Measurements from ENCODE around the gene ADCY7.

ADCY7 gene

DNA sequence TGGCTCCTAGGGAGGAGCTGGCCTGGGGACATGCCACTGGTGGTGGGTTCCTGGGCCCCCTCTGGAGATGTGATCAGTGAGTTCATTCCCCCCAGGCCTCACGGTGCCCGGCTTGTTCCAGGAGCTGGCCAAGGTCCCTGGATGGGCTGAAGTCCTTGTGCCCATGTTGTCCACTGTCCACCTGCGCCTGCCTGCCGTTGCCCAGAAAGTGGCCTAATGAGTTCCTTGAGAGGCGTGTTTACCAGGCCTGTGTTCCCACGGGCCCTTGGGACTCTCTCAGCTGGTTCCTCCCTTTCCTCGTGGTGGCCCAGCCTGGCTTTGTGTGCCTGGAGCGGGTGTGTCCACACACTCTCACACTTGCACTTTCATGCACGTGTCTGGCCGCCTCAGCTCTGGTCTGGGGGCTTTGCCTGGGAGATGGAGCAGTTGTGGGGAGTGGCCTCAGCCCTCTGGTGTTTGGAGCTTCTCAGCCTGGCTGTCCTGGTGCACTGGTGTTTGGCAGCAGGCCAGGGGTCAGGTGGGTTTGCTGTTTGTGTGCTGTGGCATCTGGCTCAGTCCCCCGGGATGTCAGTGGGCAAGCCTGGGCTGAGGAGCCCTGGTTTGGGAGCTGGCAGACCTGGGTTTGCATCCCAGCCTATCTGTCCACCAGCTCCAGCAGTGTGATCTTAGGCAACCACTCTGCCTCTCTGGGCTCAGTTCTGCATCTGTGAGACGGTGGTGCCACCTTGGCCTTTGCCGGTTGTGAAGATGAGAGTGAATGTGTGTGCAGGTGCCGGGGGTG is 18.0 kb downstream of the ADCY7 start:
- no peak for DNase-seq

DNA sequence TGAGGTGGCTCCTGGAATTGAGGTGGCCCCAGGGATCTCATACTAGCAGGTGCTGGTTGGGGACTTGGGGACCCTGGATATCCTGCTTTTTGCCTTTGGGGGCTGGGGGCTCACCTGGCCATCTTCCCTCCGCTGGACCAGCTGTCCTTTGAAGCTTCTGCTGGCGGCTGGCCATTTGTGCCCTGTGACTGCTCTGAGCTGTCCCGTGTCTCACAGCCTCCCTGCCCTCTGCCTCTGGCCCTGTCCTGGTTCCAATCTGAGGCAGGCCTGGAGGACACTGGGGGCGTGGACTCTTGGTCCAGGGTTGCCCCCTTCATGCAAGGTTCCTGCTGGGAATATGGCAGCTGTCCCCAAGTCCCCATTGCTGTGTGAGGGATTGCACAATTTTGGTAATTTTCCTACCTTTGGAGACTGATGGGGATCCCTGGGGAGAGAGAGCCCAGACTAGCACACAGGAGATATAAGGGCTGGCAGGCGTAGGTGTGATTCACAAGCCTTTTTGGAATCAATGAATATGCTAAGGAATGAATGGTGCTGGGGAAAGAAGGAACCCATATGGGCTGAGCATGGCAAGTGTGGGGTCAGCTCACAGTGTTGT is 19.2 kb downstream of the ADCY7 start:
- DNase-seq: no peak

DNA sequence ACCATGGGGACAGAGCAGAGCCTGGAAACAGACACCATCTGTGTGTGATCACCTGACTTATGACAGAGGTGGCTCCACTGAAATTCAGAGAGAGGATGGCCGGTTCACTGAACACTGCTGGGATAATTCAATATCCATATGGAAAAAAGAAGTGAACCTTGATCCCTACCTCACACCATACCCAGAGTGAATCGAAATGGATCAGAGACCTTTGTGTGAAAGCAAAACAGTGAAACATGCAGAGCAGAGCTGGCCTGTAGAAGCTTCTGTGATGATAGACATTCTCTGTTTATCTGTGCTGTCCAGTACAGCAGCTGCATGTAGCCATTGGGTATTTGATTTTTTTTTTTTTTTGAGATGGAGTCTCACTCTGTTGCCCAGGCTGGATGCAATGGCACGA is 20.3 kb downstream of the ADCY7 start:
- no peak for DNase-seq

DNA sequence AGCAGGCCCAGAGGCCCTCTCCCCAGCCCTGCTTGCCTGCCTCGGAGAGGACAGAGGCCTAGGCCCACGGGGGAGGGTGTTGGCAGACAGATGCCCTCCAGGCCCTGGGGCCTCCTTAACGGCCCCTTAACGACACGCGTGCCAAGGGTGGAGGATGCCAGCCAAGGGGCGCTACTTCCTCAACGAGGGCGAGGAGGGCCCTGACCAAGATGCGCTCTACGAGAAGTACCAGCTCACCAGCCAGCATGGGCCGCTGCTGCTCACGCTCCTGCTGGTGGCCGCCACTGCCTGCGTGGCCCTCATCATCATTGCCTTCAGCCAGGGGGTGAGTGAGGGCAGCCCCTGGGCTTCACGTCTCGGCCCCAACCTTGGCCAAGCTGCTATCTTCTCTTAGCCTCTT is 21.7 kb downstream of the ADCY7 start:
- no peak for DNase-seq

DNA sequence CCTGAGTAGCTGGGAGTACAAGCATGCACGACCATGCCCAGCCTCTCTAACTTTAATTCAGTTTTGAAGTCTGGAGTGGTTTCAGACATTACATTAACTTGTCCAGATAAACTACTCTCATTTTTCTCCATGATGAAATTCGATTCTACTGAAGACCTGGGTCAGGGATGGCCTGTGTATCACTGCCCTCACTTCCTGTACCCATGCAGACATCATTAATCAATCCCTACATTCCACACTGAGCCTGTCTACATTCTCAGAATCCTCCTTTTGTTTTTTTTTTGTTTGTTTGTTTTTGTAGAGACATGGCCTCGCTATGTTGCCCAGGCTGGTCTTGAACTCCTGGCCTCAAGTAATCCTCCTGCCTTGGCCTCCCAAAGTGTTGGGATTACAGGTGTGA is 22.6 kb downstream of the ADCY7 start:
- no peak for DNase-seq

DNA sequence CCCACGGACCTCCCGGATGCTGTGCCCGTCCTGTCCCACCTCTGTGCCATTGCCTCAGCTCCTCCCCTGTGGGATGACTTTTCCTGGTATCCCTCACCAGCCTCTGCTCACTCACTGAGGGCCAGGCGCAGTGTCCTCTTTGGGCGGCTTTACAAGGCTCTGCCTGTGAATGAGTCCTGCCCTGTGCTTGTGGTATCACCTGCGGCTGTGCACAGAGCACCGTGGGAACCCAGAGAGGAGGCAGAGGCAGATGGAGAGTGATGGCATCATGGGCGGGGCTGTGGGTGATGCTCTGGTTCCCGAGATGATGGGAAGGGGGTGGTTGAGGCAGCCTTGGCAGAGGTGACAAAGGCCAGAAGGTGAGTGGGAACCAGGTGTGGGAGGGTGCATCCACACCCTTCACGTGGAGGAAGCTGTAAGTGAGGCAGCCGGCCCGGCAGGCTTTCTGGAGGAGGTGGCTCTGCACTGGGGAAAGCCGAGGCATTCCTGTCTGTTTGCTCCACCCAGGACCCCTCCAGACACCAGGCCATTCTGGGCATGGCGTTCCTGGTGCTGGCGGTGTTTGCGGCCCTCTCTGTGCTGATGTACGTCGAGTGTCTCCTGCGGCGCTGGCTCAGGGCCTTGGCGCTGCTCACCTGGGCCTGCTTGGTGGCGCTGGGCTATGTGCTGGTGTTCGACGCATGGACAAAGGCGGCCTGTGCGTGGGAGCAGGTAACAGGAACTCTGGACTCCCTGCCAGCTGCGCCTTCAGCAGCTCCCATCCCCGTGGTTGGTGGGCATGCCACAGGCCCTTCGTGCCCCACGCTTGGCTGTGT is 23.8 kb downstream of the ADCY7 start:
- no peak for DNase-seq

DNA sequence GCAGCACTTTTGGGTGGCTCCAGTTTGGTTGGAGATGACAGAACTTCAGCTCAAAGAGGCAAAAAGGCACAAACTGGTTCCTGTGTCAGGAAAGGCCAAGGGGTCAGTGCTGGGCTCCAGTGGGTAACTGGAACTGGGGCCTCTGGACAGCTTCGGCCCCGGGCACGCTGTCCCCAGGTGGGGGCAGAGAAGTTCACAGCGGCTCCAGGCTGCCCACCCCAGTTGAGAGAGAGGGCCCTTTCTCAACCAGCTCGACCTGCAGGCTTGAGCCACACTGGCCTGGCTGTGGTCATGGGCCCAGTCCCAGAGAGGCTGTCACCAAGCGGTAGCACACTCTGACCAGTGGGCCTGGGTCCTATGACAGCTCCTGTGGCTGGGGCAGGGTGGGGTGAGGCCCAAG is 24.5 kb downstream of the ADCY7 start:
- DNase-seq: no peak

DNA sequence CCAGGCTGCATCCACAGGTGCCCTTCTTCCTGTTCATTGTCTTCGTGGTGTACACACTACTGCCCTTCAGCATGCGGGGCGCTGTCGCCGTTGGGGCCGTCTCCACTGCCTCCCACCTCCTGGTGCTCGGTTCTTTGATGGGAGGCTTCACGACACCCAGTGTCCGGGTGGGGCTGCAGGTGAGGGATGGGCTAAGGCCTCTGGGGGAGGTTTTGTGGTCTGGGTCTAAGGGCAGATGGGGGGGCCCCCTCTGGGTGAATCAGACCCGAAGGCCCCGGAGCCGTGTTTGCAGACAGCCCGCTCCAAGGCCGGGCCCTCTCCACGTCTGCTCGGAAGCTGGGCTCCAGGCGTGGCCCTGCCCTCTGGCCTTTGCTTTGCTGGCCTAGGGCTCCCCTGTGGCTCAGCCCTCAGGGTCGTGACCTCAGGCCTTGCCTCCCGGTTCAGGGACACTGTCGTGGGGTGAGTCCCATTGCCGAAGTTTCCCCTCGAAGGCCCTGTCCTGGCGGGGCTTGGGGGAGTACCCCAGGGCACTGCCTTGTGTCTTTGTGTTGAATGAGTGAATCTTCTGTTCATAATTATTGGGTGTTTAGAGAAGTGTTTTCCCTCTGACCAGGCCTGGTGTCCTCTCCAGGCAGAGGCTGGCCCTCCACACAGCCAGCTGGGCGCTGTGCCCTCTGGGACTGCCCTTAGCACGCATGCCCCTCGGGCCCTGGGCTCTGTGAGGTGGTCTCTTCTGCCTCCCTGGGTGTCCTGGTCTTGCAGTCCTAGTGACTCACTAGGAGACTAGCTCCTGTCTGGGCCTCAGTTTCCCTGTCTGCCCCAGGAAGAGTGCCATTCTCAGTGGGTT is 25.6 kb downstream of the ADCY7 start:
- DNase-seq: no peak

DNA sequence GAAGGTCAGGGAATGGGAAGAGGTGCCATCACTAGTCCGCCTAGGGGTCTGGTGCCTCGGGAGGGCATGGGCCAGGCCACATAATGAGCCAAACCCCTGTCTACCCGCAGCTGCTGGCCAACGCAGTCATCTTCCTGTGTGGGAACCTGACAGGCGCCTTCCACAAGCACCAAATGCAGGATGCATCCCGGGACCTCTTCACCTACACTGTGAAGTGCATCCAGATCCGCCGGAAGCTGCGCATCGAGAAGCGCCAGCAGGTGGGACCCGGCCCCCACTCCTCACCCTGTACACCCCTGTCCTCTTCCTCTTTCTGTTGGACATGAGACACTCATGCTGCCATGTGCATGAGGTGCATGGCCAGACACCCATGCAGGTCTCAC is 26.2 kb downstream of the ADCY7 start:
- no peak for DNase-seq

DNA sequence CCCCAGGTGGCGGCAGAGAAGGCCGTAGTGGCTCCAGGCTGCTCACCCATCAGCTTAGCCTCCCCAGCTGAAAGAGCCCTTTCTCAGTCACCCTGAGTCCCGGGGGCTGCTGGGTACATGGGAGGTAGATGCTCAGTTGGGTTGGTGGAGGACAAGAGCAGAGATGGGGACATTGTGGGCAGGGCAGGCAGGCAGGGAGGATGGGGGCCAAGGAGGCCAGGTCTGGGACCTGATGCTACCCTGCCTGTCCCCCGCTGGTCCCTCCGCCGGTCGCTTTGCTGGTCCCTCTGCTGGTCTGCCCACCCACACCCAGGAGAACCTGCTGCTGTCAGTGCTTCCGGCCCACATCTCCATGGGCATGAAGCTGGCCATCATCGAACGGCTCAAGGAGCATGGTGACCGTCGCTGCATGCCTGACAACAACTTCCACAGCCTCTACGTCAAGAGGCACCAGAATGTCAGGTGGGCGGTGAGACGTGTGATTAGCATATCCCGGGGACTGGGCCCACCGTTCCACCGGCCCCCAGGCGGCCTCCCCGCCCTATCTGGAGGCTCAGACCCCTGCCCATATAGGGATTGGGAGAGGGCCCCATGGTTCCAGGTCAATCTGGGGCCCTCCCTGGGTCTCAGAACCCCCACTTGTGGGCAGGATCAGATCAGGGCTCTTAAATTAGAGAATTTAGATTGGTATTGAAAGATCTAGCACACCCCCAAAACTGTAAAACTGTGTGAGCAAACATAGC is 26.9 kb downstream of the ADCY7 start:
- DNase-seq: no peak

DNA sequence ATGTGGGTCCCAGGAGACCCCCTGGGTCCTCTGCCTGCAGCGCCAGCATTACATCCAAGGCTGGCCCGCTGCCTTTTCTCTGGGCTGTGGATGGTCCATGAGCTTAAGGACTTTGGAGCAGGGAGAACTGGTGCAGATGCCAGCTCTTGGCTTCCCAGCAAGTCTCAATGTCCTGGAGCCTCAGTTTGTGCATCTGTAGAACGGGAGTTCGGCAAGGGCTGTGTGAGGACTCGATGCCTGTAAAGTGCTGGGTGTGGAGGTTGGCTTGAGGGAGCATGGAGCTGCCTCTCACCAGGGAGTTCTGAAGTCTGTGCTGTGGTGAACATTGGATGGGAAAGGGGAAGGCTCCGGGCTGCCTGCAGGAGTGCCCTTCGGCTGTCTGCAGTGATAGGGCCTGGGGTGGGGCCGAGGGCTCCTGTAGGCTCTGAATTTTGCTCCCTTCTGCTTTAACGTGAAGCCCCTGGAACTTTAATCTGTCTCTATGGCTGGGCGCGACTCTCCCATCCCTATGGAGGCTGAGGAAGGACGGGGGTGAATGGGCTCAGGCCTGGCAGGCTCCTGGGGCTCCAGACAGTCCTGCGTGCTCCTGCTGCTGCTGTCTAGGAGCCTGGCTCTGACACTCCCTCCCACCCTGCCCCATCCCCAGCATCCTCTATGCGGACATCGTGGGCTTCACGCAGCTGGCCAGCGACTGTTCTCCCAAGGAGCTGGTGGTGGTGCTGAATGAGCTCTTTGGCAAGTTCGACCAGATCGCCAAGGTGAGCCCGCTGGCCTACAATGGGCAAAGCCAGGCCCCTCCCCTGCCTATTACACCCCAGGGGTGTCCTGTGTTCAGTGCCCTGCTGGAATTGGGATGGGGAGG is 27.9 kb downstream of the ADCY7 start:
- no peak for DNase-seq

DNA sequence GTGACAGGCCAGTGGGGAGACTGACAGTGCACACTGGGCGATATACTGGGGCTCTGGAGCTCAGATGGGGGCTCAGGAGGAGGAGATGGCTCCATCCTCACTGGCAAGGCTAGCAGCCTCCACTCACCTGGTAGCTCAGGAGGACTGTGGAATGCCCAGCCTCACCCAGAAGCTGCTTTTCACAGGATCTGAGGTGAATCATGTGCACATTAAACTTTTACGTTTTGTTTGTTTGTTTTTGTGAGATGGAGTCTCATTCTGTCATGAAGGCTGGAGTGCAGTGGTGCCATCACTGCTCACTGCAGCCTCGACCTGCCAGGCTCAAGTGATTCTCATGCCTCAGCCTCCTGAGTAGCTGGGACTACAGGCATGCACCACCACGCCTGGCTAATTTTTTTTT is 28.6 kb downstream of the ADCY7 start:
- no peak for DNase-seq

DNA sequence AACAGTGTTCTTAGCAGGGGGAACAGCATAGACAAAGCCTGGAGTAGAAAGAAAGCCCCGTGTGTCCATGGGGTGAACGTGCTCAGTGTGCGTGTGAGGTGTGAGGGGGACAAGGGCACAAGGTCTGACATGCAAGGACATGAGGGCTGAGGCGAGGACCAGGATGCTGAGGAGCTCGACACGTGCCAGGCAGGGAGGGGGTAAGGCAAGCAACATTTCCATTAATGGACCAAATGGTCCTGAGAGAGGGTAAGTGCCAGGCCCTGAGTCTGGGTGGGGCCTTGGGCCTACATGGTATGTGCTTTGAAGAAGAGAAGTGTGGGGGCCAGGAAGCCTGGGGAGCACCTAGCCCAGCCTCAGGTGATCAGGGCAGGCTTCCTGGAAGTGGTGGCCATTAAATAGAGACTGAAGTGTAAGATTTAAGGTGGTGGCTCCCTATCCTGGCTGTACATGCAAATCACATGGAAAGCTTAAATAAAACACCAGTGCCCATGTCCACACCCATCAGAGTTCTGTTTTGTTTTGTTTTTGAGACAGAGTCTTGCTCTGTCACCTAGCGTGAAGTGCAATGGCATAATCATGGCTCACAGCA is 29.3 kb downstream of the ADCY7 start:
- DNase-seq: no peak

DNA sequence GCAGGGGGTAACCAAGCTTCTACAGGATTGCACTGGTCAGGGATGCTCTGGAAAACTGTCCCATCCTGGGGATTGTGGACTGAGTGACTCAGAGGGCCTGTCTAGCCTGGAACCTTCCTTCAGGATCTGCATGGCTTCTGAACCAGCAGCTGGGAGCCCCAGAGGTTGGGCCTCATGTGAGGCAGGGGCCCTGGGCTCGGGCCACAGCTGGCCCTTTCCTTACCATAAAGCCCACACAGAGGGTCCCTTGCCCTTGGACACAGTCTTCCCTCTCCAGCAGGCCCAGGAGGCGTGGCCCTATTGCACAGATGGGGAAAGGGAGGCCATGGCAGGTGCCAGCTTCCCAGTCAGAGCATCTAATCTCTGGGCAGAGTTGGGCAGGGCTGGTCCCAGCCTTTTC is 30.5 kb downstream of the ADCY7 start:
- DNase-seq: no peak

DNA sequence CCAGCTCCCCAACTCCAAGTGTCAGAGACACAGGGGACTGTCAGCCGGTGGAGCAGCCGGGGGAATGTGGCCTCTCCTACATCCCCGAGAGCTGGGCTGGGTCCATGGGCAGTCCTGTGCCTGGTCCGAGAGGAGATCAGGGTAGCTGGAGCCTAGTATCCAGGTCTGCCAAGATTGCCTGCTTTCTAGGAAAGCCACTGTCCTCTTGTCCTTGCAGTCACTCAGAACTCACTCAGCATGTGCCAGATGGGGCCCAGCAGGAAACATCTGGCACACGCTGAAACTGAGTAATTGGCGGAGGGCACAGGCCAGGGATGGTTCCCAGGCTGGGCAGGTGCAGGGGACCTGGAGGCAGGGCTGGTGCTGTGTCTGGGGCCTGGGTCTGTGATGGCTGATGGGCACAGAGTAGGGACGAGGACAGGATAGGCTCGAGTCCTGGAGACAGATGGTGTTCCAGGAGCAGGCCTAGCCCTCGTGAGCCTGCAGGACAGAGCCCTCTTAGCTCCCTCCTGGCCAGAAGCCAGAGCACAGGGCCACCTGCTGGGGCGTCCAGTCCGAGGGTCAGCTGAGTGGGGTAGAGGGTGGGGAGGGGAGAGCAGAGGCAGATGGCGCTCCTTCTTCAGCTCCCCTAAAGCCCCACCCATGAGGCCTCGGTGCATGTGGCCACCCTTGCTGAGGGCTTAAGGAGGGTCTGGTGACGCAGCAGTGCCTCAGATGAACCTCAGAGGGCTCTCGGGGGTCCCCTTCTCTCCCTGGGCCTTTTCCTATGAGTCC is 31.1 kb downstream of the ADCY7 start:
- peak; percentile 41 for DNase-seq

DNA sequence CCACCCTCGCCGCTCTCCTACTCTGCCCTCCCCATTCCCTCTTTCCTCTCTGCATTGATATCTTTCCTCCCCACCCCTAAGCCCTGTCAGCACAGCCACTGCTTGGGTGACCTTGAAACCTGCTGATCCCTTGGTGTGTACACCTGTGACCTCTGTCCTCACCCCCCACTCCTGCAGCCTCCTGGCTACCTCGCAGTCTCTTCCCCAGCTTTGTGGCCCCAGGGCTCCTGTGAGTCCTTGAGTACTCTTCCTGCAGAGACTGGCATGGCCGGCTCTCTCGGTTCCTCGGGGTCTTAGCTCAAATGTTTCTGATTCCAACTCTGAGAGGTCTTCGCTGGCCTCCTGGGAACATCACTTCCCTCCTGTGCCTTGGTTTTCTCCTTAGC is 31.7 kb downstream of the ADCY7 start:
- DNase-seq: no peak

DNA sequence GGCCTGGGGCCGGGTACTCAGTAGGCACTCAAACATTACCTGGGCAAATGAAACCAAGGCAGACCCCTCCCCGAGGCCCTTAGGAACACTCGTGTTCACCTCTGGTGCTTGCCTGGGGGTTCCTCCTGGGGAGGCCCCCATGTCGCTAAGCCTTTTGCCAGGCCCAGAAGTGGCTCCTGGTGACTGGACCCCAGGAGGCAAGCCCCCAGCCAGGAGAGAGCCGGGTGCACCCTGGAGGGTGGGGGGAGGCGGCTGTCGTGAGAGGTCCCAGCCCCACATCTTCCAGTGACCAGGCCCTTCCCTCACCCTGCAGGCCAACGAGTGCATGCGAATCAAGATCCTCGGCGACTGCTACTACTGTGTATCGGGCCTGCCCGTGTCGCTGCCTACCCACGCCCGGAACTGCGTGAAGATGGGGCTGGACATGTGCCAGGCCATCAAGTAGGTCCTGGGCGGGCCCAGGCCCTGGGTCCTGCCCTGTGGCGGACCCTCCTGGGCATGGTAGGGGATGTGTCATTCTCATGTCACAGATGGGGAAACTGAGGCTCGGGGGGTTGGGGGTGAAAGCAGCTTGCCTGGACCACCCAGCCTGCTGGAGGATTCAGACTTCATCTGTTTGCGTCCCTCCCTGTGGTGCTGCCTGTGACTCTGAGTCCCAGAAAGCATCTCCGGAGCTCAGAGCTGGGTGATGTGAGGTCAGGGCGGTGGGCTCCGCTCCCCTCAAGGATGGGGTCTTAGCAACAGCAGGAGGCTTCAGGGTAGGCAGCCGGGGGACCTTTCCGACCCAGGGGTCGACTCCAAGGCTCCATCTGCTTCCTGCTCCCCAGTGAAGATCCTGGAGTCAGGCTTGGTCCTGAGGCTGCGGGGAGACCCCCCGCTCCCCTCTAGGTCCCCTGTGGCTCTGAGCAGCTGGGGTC is 32.5 kb downstream of the ADCY7 start:
- no peak for DNase-seq

DNA sequence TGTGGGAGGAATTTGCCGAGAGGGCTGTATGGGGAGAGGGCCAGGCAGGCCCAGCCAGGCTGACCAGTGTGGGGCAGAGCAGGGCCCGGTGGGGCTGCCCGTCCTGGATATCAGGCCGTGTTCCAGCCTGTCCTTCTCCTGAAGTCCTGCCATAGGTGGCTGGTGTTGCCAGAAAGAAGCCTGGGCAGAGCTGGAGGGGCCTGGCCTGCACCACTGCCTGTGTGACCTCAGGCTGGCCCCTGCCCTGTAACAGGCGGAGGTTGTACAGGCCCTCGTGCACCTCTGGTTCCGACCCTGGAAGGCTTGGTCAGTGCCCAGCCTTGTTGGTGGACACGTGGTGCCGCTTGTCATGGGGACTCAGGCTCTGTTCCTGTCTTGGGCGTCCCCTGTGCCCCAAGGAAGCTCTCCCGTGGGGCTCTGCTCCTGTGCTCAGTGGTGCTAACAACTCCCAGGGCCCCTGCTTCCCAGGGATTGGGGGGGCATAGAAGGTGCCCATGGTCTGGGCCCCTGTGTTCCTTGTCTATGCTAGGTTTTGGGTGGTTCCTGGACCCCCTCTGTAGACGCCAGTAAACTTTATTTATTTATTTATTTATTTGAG is 33.3 kb downstream of the ADCY7 start:
- no peak for DNase-seq
